Measurements from ENCODE around the gene RTN4RL1.
"Not testable (repeated sequence)": the region's sequence is repeated elsewhere in the genome, so short reads cannot be mapped to it uniquely, and the experiment has no call there.

The RTN4RL1 gene

DNA sequence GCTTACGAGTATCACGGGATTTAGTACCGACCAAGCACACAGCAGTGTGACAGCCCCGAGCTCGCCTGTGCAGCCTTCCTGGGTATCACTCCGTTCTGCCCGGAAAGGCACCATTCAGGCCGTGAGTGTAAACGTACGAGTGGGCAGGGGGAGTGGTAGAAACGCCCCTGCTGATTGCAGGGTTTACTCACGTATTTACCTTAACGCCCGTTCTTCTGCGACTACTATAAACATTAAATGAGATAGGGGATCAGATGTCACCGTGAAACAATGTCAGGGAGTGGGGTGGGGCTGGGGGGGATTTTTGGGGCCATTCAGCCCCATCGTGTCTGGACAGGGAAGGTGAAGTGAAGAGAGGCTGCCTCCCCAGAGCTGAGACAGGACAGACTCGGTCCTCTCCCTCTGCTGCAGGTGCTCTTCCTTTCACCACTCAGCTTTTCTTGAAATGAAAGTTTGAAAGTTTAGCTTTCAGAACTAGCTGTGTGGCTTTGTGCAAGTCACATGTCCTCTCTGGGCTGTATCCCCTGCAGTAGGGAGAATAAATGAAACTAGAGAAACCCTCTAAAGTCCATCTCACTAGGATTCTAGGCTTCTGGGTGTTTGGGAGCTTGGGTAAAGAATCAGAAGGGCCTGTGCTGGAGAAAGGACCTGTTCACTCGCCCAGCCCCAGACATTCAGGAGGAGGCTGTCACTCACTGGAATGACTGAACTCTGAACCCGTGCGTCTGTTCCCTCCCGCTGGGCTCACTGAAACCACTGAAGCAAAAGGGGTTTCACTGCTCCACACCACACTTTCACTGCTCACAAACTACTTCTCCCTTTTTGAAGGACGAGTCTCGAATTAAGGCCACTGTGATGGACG lies 128.7 kb downstream of the RTN4RL1 start:
- no peak for DNase-seq (ENCODE audit: low spot score)

DNA sequence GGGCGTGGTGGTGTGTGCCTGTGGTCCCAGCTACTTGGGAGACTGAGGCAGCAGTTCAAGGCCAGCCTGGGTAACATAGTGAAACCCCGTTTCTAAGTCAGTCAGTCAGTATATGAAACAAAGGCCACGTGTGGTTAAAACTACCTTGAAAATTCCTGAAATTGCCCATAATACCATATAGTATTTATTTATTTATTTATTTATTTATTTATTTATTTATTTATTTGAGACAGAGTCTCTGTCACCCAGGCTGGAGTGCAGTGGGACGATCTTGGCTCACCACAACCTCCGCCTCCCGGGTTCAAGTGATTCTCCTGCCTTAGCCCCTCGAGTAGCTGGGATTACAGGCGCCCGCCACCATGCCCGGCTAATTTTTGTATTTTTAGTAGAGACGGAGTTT lies 129.7 kb downstream of the RTN4RL1 start:
- DNase-seq (ENCODE audit: low spot score): not testable (repeated sequence)

DNA sequence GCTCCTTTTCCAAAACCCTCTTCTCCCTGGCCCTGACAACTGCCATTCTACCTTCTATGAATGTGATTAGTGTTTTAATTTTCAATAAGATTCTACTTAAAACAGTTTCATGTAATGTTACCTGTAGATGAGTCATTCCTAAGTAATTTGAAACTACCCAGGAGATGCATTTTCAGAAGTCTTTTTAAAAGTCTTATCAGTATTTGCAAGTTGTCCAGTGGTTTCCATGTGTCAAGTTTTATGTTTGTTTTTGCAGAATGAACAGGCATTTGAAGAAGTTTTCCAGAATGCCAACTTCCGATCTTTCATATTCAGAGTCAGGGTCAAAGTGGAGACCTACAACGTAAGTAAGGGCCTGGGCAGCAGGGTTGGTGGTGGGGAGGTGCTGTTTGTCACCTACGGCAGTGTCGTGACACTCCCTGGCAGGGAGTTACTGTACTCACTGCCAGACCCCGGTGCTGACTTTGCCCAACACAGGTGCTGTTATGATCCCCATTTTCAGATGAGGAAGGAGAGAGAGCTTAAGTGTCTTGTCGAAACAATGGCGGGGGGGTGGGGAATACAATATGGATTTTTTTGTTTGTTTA lies 130.3 kb downstream of the RTN4RL1 start:
- DNase-seq (ENCODE audit: low spot score): no peak

DNA sequence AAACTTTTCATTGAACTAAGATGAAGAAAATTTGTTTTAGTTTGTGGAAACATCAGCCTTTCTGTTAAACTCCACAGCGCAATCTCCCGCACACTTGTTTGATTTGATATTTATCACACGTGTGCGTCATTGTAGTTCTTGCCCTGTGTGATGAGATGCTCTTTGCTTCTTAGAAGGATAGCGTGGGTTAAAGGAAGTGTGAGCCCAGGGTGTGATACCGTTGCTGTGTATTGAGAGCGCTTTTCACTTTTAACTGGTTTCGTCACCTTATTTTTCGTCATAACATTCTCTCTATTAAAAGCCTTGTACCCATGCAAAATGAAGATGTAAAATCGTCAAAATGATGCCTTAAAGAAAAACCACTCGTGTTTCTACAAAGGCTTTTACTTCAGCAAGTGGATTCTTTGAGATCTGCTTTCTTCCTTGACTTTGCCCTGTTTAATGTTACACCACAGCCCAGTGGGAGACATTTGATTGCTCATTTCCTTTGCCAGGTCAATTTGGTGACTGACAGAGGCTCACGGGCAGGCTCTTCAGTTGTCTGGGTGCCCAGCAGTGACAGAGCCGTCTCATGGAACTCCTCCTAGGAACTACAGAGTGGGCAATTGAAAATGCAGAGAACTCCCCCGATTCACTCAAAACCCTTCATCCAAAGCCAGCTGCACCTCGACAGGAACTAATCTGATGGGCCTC lies 134.2 kb downstream of the RTN4RL1 start:
- DNase-seq (ENCODE audit: low spot score): no peak

DNA sequence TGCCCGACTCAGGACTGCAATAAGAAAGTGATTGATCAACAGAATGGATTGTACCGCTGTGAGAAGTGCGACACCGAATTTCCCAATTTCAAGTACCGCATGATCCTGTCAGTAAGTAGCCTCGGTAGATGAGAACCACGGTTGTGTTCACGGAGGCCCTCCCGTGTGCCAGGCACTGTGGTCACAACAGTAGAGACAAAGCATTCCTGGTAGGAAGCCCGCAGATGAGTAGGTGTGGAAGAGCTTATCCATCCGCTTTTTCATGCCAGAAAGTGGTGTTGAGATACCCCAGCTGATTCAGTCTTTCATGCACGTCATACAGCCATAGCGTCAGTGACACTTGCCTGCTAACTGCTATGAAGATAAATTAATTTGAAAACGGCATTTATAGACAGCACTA lies 136.4 kb downstream of the RTN4RL1 start:
- no peak for DNase-seq (ENCODE audit: low spot score)

Measured in putamen (tissue), 1 donor.